Mucosa of gallbladder (tissue), 1 donor: ENCODE results near the gene TSHZ2. TPM values are rescaled to one million over a fixed set of nuclear protein-coding genes. Genes with fewer than 3 reads are reported as not detected.
A peak's percentile ranks its signal among the peaks of the same experiment; 100 is the strongest.
"Not testable (repeated sequence)": the region's sequence is repeated elsewhere in the genome, so short reads cannot be mapped to it uniquely, and the experiment has no call there.

Experiments
- DNase-seq: peaks from one replicate; pipeline ENCODE4 v3.0.0-alpha.2; 2020; ENCODE audit warnings: low spot score
- total RNA-seq: library from RNA; stranded (reverse); gene quantifications from one replicate; pipeline ENCODE4 v1.2.1, GENCODE V29; 2021
- donor health status: DM: no; HTN: no; CAD: no.

Gene TSHZ2
- total RNA-seq, 1 donor from 2014 or later: 42.9 TPM

DNA sequence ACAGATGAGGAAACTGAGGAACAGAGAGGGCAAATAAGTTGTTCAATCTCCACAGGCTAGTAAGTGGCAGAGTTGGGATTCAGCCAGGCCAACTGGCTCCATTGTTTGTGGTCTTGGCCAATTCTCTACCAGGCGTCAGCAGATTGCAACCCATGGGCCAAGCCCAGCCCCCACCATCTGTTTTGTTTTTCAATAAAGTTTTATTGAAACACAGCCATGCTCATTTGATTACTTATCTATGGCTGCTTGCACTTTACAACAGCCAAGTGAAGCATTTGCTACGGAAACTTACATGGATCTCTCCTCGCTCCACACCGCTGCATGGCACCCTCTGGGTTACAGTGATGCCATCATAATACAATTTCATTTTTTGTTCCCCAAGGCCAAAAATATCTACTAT lies 530.7 kb downstream of the TSHZ2 start:
- DNase-seq: no peak

- no peak for DNase-seq
These were observed 531.4 kb downstream of the TSHZ2 start for GRCh38 chr20:53503517-53503919.

GRCh38 chr20:53504106-53504505 lies 531.9 kb downstream of the TSHZ2 start:
- not testable (repeated sequence) for DNase-seq

DNA sequence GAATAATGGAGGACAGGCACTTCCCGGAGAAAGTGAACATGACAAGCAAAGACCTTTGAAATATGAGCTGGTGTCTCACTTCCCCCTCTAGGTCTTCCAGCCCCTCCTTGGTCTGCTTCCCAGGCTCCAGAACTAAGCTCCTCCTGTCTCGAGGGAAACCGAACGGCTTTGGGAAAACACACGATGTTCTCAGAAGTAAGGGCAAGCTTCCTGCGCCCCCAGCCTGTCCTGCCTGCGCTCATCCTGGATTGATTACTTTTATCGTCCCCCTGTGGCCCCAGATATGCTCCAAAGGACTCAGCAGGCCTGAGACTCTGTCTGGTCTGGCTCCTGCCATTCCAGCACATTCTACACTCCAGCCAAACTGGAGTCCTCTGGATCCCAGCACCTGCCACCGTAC lies 538.1 kb downstream of the TSHZ2 start:
- DNase-seq: no peak

- no peak for DNase-seq
These were observed 538.5 kb downstream of the TSHZ2 start for GRCh38 chr20:53510704-53511103.

DNA sequence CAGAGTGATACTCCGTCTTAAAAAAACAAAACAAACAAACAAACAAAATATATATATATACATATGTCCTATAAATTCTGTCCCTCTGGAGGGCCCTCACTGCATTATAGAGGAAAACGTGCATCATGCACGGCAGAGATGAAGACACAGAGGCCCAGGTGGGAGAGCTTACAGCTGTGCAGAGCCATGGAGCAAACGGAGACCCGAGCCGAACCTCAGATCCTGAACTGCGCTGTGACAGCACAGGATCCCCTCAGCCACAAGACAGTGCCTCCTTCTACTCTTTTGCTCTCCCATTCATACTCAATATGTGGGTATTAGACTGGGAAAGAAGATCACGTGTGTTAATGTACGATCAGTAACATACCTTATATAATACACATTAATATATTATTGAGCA lies 539.9 kb downstream of the TSHZ2 start:
- DNase-seq: no peak

DNA sequence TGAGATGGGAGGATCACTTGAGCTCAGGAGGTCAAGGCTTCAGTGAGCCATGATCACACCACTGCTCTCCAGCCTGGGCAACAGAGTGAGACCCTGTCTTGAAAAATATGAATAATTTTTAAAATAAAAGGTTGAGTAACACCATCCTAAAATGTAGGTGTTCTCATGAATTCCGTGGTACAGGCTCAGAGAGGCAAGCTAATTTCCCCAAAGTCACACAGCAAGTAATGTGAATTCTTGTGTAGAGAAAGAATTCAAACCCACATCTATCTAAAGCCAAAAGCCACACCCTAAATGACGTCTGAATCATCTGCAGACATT lies 541.0 kb downstream of the TSHZ2 start:
- no peak for DNase-seq

GRCh38 chr20:53513489-53514298 lies 541.5 kb downstream of the TSHZ2 start:
- DNase-seq: no peak

DNA sequence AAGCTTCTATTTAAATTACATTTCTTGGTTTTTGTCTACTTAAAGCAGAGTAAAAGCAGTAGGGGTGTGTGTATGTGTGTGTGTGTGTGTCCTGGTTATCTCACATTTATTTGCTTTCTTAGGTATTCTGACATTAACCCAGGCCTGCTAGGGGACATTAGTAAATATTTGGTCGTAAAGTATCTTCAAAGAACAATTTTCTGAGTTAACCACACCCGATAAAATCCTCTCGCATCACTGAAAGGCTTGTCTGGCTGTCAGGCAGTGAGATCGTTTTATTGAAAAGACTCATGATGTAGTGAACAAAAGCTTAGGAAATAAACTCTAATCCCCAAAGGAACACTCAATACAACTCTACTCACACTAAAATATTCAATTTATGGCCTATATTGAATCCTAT lies 543.6 kb downstream of the TSHZ2 start:
- no peak for DNase-seq

DNA sequence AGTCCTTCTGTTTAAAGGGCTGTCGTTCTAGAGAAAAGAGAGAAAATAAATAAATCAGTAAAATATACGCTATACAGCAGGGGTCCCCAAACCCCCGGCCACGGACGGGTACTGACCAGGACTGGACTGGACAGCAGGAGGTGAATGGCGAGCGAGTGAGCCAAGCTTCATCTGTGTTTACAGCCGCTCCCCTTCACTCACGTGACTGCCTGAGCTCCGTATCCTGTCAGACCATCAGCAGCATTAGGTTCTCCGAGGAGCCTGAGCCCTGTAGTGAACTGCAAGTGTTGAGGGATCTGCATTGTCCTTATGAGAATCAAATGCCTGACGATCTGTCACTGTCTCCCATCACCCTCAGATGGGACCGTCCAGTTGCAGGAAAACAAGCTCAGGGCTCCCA lies 545.0 kb downstream of the TSHZ2 start:
- DNase-seq: peak; percentile 11

DNA sequence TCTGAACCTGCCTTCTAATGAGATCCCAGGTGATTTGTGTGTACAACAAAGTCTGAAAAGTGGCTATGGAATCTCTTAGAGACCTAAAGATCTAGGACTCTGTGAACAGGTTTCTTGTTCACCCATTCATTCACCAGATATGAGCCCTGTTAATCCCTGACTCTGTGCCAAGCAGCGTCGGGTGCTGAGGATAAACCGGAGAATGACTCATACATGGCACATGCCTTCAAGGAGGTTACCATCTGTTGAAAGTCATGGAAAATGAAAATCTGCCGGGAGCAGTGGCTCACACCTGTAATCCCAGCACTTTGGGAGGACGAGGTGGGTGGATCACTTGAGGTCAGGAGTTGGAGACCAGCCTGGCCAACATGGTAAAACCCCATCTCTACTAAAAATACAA lies 549.3 kb downstream of the TSHZ2 start:
- not testable (repeated sequence) for DNase-seq

DNA sequence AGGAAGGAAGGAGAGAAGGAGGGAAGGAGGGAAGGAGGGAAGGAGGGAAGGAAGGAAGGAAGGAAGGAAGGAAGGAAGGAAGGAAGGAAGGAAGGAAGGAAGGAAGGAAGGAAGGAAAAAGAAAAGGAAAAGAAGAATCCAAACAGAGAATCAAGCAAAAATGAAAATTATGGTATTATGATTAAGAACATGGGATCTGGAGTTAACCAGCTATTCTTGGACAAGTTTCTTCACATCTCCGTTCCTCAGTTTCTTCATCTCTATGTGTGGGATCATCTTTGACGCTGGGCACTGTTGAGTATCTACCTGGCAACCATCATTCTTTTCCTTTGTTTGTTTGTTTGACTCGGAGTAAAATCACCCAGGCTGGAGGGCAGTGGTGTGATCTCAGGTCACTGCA lies 549.9 kb downstream of the TSHZ2 start:
- DNase-seq: no peak

DNA sequence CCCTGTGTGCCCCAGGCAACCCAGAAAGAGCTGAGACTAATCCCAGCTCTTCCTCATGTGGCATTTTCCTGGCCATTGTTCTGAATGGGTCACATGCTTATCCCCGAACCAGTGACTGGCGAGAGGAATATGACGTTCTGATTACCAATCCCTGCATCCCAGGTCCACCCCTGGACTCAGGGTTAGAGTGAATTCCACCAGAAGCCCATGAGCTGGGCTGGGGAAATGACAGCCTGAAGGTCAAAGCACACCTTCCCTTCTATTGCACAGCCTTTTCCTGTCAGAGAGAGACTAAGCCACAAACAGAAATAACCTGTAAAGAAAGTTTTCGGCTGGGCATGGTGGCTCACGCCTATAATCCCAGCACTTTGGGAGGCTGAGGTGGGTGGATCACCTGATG lies 550.5 kb downstream of the TSHZ2 start:
- no peak for DNase-seq

DNA sequence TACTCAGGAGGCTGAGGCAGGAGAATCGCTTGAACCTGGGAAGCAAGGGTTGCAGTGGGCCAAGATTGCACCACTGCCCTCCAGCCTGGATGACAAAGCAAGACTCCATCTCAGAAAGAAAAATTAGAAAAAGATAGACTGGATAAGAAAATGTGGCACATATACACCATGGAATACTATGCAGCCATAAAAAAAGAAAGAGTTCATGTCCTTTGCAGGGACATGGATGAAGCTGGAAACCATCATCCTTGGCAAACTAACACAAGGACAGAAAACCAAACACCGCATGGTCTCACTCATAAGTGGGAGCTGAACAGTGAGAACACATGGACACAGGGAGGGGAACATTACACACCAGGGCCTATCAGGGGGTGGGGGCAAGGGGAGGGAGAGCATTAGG lies 551.5 kb downstream of the TSHZ2 start:
- not testable (repeated sequence) for DNase-seq

- no peak for DNase-seq
These were observed 552.6 kb downstream of the TSHZ2 start for GRCh38 chr20:53524589-53525312.

- DNase-seq: no peak
These were observed 555.0 kb downstream of the TSHZ2 start for GRCh38 chr20:53527196-53527595.

DNA sequence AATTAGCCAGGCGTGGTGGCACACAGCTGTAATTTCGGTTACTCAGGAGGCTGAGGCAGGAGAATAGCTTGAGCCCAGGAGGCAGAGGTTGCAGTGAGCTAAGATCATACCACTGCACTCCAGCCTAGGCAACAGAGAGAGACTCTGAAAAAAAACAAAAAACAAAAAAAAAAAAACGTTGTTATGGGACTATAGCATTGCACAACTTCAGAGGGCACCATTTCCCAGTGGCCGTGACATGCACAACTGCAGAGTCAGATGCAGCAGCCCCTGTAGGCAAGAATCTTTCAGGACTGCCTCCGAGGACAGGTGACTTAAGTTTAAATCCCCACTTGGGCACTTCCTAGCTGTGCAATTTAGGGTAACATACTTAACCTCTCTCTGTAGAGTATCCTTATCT lies 557.5 kb downstream of the TSHZ2 start:
- no peak for DNase-seq

GRCh38 chr20:53530440-53530839 lies 558.3 kb downstream of the TSHZ2 start:
- DNase-seq: no peak

DNA sequence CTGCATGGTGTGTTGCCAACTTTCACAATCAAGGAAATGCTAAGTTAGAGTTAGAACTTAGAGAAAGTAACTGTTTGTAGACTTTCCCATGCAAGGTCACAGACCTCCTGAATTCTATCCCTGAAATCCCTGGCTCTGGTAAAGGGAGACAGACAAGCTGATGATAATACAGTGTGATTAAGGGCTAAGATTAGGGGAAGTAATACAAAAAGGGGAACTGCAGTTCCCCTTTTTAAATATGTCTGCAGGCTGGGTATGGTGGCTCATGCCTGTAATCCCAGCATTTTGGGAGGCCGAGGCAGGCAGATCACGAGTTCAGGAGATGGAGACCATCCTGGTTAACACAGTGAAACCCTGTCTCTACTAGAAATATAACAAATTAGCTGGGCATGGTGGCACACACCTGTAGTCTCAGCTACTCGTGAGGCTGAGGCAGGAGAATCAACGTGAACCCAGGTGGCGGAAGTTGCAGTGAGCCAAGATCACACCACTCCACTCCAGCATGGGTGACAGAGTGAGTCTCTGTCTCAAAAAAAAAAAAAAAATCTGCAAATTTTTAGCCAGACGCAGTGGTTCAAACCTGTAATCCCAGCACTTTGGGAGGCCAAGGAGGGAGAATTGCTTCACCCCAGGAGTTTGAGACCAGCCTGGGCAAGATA lies 560.6 kb downstream of the TSHZ2 start:
- not testable (repeated sequence) for DNase-seq

- no peak for DNase-seq
These were observed 561.3 kb downstream of the TSHZ2 start for GRCh38 chr20:53533500-53533899.

DNA sequence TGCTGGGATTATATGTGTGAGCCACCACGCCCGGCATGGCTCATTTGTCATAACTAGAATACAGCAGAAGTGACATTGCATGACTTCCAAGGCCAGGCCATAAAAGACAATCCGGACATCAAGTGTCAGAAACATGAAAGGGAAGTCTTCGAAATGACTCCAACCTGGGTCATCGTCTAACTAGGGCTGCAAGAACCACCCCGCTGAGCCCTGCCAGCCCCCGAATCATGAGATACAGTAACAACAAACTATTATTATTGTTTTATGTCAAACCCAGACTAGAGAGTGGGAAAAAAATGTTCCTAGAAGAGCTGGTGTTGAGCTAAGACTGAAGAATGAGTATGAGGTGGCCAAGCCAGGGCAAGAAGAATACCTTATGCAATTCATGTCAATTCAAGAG lies 561.9 kb downstream of the TSHZ2 start:
- no peak for DNase-seq

DNA sequence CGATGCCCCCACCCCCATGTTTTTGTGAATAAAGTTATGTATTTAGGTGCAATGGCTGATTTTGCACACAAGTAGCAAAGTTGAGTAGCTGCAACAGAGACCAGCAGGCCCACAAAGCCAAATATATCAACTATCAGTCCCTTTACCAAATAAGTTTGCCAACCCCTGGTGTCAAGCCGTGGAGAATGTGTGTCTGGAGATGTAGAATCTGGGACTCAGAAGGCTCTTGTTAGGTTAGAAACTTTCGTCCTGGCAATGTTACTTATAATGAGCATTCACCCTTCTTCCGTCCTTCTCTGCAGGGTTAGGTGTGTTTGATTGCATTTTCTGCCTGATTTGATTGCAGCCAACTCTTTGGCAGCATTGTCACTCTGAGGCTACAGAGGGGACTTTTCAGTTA lies 563.7 kb downstream of the TSHZ2 start:
- DNase-seq: no peak

GRCh38 chr20:53536382-53536781 lies 564.2 kb downstream of the TSHZ2 start:
- not testable (repeated sequence) for DNase-seq
